SK-N-DZ (cell line): ENCODE results near the gene PIP4K2C.
"Not testable (repeated sequence)": the region's sequence is repeated elsewhere in the genome, so short reads cannot be mapped to it uniquely, and the experiment has no call there.

Source experiments
- DNase-seq: peaks from one replicate; pipeline ENCODE4 v3.0.0-alpha.2; 2015; ENCODE audit warnings: low spot score

PIP4K2C gene

DNA sequence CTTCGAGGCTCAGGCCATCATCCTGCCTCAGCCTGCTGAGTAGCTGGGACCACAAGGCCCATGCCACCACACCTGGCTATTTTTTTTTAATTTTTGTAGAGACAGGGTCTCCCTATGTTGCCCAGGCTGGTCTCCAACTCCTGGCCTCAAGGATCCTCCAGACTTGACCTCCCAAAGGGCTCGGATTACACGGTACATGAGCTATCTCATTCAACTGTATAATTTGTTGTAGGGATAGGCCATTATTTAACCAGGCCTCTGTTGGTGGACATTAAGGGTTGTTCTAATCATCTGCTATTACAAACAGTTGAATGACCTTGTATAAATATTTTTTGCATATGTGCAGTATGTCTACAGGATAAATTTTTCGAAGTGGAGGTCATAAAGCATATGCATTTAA lies 32.1 kb upstream of the PIP4K2C start:
- DNase-seq = no peak

DNA sequence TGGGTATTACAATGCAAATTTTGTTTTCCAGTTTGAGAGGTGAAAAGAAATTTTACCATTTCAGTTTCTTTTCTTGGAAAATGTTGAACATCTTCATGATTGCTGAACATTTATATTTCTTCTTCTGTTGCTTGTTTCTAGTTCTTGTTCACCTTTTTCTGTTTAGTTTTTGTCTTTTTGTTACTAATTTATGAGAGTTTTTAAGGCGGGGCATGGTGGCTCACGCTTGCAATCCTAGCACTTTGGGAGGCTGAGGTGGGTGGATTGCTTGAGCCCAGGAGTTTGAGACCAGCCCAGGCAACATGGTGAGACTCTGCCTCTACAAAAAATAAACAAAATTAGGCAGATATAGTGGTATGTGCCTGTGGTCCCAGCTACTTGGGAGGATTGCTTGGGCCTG lies 30.5 kb upstream of the PIP4K2C start:
- DNase-seq = no peak

DNA sequence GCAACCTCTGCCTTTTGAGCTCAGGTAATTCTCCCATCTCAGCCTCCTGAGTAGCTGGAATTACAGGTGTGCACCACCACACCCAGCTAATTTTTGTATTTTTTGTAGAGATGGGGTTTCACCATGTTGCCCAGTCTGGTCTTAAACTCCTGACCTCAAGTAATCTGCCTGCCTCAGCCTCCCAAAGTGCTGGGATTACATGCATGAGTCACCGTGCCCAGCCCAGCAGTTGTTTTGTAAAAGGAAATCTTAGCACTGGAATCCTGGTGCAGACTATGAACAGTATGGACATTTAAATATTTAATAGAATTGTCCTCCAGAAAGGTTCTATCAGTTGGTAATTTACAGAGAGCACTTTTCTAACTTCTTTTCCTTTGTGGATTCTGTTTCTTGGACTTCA lies 29.9 kb upstream of the PIP4K2C start:
- DNase-seq = not testable (repeated sequence)

DNA sequence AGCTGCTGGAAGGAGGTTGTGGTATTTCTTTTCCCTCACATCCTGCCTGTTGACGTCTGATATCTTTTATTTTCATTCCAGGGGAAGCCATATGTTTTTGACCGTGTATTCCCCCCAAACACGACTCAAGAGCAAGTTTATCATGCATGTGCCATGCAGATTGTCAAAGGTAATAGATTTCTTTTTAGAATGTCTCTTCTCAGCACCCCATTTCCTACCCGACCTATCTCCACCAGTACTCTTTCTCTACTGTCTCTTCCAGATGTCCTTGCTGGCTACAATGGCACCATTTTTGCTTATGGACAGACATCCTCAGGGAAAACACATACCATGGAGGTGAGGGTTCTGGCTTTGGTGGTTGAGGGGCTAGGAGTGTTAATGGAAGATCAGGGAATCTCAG lies 27.6 kb upstream of the PIP4K2C start:
- no peak for DNase-seq

DNA sequence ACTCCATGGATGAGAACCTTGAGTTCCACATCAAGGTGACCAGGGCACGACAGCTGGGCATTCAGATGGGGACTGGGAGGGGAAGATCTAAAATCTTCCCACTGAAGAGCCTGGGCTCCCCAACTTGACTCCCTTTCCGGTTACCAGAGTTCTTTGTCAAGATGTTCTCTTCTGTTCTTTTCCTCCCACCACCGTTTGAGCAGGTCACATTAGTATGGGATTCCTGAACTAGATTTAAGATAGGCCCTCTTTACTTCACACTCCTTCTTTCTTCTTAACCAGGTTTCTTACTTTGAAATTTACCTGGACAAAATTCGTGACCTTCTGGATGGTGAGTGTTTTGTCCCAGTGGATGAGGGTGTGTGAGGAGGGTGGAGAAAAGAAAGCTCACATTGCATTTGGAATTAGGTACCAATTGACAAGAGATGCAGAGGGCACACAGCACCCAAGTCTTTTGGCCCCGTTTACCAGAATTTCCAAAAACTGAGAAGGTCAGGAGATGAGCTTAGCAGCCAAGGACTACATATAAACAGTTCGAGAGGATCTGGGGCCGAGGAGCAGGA lies 26.7 kb upstream of the PIP4K2C start:
- DNase-seq = no peak

DNA sequence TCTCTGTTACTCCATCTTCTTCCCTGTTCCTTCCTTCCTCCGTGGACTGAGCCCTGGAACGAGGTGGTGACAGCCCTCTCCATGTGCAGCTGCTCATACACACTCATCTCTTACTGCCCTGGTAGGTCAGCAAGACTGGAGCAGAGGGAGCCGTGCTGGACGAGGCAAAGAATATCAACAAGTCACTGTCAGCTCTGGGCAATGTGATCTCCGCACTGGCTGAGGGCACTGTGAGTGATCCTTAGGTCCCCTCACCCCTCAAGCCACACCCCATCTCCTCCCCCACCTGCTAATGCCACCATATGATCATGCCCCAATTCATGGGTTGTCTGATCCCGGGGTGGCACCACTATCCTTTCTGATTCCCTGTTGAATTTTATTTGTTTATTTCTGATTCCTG lies 22.2 kb upstream of the PIP4K2C start:
- DNase-seq = no peak

DNA sequence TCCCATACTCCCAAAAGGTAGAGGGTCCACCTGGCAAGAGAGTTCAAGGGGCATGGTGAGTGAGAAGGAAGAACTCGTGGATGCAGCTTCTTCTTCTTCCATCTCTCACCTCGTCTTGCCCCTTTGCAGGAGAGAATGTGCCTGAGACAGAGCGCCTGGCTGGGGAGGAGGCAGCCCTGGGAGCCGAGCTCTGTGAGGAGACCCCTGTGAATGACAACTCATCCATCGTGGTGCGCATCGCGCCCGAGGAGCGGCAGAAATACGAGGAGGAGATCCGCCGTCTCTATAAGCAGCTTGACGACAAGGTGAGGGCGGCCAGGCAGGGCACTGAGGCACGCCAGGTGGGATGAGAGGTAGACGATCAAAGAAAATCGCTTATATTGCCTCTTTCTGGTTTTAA lies 21.1 kb upstream of the PIP4K2C start:
- no peak for DNase-seq

DNA sequence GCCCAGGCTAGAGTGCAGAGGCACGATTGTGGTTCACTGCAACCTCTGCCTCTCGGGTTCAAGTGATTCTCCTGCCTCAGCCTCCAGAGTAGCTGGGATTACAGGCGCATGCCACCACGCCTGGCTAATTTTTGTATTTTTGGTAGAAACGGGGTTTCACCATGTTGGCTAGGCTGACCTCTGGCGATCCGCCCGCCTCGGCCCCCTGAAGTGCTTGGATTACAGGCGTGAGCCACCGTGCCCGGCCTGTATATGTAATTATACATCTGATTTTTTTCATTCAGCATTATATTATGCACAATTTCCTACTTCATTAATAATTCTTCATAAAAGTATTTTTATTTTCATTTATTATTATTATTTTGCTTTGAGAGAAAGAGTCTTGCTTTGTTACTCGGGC lies 20.6 kb upstream of the PIP4K2C start:
- not testable (repeated sequence) for DNase-seq

DNA sequence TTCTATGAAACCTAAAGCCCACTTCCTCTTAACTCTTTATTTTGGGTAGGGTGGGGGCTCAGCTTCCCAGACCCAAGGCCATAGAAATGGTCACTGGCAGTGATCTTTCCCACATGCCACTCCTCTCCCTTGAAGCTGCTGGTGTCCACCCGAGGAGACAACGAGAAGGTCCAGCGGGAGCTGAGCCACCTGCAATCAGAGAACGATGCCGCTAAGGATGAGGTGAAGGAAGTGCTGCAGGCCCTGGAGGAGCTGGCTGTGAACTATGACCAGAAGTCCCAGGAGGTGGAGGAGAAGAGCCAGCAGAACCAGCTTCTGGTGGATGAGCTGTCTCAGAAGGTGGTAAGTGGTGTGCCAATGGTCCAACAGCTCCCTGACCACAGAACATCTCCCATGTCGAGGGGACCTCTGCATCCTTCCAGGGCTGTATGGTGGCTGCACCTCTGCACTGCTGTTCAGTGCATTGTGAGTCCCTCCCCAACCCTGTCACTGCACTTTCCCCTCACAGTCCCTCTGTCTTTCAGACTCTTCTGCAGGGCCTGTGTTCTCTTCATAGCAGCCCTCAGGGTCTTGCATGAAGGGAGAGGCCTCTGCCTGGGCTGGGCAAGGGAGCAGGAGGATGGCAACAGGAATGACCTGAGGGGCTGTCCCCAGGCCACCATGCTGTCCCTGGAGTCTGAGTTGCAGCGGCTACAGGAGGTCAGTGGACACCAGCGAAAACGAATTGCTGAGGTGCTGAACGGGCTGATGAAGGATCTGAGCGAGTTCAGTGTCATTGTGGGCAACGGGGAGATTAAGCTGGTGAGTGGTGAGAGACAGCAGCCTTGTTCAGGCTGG lies 18.8 kb upstream of the PIP4K2C start:
- DNase-seq = no peak

DNA sequence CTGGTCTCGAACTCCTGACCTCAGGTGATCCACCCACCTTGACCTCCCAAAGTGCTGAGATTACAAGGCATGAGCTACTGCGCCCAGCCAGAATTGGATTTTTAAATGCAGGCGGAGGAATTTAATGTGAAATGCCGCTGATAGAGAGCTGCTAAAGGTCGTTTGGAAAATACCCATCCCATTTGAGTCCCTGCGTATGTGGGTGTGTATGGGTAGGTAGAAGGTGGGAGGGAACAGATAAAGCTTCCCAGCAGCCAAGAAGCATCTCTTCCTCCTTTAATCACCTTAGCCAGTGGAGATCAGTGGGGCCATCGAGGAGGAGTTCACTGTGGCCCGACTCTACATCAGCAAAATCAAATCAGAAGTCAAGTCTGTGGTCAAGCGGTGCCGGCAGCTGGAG lies 16.2 kb upstream of the PIP4K2C start:
- no peak for DNase-seq

DNA sequence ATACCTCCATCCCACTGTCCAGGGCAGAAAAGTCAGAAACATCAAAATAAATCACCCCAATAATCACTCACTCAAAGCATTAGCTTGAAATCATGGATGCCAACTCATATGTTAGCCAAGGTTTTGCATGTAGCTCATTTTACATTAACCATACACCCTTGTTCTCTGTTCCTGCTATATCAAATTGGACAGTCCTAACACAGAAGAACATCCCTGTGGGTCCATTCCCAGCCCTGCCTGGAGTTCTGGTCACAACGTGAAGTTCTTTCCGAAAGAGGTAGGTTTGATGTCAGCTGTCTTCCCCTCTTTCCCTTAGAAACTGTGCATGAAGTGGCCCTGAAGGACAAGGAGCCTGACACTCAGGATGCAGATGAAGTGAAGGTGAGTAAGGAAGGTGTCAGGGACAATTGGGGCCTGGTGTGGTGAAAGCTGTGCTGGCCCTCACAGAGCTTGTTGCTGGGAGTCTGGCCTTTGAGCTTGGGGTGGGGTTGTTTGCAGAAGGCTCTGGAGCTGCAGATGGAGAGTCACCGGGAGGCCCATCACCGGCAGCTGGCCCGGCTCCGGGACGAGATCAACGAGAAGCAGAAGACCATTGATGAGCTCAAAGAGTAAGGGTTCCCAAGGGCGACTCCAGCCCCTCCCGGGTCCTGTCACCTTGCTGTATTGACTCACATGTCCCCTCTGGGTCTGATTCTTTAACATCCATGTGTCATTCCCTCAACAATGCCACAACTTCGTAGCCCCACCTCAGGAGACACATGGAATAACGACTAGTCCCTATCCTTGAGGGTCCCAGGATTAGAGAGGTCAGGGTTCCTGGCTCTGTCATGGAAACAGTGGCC lies 15.0 kb upstream of the PIP4K2C start:
- DNase-seq = no peak

DNA sequence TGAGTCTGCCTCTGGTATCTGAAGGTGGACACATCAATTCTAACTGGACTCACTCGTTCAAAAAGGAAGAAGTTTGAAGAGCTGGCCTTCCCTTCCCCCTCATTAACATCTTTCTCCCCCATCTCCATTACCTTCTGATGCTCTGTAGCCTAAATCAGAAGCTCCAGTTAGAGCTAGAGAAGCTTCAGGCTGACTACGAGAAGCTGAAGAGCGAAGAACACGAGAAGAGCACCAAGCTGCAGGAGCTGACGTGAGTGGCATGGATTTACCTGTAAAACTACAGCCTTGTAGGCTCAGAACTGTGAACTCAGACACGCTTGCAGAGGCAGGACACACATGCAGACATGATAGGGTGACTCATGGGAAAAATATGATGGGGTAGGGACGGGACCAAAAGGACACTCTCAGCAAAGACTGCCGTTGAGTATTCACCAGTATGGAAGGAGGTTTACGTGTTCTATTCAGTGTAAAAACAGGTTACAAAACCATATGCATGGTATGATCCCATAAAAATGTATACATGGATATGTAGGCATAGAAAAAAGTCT lies 14.3 kb upstream of the PIP4K2C start:
- DNase-seq = no peak

DNA sequence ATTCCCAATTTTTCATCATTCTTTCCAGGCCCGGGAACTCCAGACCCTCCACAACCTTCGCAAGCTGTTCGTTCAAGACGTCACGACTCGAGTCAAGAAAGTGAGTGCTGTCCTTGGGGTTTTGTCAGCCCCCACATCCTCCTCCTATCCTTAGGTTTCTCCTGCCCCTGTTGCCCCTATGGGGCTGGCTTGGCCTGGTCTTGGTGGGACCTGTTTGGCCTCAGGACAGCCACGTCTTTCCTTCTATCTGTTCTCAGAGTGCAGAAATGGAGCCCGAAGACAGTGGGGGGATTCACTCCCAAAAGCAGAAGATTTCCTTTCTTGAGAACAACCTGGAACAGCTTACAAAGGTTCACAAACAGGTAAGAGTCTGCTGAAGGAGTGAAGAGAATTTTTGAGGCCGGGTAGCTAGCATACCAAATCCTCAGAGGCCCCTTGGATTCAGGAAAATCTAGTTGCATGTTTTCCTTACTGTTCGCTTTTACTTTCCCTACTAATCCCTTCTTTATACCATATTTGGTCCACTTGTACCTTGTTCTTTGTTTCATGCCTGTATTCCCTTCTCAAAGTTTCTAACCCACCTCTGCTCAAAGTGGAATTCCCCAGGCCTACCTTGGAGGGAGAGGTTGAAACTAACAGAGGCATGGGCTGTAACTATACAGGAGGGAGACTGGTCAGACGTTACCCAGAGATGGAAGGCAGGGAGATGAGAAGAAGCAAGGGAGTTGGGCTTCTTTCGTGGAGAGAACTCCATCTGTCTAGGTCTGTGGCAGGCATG lies 12.8 kb upstream of the PIP4K2C start:
- DNase-seq = no peak

DNA sequence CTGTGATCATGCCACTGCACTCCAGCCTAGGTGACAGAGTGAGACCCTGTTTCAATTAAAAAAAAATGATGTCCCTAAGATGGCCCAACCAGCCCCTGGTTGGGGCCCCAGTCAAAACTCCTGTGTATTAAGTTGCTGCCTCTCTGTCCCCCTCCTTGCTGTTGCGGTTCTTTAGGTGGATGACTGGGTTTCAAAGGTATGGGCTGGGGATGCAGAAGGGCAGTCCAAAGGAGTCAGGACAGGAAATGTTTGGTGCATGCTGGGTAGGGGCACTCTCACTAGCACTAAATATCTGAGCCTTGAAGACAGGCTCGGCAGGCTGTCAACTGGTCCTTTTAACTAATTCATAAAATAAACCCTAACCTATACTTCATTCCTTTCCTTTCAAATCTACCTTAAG lies 12.0 kb upstream of the PIP4K2C start:
- DNase-seq = no peak

DNA sequence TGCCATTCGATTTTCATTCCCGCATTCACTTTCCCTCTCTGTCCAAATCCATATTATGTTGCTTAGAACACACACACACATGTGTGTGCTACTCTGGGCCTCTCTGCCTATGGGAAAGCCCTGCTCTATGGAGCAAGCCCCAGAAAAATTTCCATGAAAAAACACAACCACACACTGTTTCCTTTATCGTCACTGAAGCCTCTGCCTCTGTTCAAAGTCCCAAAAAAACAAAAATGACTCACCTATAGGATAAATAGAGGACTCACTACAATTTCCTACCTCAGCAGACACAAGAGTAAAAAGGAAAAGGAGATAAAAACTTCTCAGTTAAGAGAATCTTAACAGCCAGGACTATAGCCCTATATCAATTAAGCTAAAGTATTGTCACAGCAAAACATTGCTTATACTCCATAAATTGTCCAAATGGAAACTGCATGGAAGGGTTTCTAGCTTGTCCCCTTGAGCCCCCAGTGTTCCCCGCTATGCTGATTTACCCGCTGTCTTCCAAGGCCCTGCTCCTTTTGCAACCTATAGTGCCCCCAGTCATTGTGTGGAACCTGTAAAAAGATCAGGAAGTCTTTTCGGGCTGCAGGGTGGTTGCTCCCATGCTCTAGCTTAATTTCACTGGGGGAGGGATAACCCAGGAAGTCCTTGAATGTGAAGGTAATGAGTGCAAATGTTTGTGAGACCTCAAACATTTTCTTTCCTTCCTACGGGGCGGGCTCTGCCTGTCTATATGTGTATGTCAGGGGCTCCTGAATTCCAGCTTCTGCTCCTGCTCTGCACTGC lies 11.1 kb upstream of the PIP4K2C start:
- no peak for DNase-seq

DNA sequence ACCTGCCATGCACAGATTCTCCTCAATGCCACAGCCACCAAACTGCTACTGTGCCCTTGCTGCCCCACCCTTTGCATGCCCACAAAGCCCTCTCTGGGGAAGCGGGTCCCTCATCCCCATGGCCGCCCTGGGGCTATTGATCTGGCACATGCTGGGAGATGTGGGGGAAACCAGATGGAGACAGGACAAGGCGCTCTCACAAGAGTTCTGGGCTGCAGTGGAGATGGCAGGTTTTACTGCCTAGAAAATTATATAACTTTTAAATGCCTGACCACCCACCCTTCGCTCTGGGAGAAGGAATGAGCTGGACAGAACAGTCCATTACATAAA lies 10.6 kb upstream of the PIP4K2C start:
- DNase-seq = no peak

DNA sequence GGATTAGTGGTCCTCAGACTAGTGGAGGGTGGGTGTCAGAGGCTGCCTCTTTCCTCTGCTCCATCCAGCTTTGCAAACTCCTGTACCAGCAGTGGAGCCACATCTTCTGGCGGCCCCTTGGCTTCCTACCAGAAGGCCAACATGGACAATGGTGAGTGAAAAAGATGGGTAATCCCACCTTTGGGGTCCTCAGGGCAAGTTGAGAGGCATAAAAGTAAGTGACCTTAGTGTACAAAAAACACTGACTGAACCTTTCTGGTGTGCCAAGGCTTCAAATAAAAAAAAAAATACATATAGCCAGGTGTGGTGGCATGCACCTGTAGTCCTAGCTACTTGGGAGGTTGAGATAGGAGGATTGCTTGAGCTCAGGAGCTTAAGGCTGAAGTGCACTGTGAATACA lies 9.2 kb upstream of the PIP4K2C start:
- no peak for DNase-seq

DNA sequence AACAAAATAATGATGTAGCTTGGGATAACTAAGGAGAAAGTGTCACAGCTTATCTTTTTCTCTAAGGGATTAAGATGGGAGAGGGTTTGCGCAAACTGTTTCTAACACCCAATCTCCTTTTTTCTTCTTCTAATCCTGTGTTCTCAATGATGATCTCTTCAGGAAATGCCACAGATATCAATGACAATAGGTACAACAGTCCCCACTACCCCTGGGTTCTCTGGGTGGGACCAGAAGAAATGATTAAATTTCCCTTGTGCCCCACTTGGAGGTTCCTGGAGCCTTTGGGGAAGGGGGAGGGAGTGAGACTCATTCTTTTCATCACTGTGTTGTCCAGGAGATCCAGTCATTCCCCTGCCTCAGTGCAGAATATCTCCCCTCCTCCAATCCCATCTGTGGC lies 8.6 kb upstream of the PIP4K2C start:
- DNase-seq = no peak

DNA sequence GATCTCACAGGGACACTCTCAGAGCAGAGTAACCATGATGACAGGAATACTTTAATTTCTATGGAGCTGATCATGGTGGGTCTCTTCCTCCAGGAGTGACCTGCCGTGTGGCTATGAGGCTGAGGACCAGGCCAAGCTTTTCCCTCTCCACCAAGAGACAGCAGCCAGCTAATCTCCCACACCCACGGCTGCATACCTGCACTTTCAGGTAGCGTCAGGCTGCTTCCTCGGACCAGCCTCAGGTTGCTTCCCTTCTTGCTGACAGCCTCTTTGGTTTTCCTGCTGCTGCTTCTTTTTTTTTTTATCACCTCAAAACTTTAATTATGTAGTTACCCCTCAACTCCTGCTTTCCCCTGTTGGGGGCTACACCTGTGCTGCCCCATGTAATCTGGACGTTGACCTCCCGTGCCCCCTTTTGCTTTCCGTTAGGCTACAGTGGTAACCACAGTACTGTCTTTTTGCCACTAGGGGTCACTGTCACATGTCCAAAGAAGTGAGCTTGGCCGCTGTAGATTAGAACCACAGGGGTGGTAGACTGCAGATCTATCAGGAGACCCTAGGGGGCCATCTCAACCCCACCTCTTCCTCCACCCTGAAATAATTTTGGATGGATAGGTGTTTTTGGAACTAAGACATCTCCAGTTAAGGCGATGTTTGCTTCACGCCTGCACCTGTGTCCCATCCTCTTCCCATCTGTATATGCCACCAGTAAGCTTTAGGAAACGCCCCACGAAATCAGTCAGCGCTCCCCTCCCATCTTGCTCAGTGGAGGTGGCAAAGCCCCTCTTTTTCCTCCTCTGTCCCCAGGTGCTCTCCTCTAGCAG lies 7.8 kb upstream of the PIP4K2C start:
- peak; percentile 87 for DNase-seq

DNA sequence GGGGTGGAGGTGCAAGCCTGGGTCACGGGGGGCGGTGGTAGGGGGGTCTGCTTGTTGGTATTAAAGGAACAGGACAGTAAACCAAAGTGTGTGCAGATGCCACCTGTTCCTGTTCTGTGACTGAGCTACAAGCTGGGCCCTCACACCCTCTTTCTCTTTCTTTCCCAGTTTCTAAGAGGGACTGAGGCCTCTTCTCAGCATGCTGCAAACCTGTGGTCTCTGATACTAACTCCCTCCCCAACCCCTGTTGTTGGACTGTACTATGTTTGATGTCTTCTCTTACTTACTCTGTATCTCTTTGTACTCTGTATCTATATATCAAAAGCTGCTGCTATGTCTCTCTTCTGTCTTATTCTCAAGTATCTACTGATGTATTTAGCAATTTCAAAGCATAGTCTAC lies 6.9 kb upstream of the PIP4K2C start:
- DNase-seq = no peak
